Renal cortex interstitium (tissue), 11 donors: Measurements from ENCODE around the gene UPK1A. TPM values are rescaled to one million over a fixed set of nuclear protein-coding genes. Genes with fewer than 3 reads are reported as not detected.

Experiments
- DNase-seq, 11 donors: peaks; one replicate each; pipeline ENCODE4 v3.0.0-alpha.2; 2013; ENCODE audit warnings: low read depth in 9 of 11, low spot score in 4 of 11; ENCODE audit errors: extremely low read depth in 1 of 11
- polyA plus RNA-seq, 3 donors: library from polyadenylated mRNA; unstranded; fragments of 120-200 nt; gene quantifications; one replicate each; pipeline ENCODE4 v1.2.1, GENCODE V29; 2013; ENCODE audit not compliant: insufficient read length in 3 of 3

Gene UPK1A
- polyA plus RNA-seq, 3 donors: 5.1 to 7.6 (median 6.0) TPM

- DNase-seq: no peak
Observed at GRCh38 chr19:35712567-35713505, 46.5 kb downstream of the UPK1A start.

DNA sequence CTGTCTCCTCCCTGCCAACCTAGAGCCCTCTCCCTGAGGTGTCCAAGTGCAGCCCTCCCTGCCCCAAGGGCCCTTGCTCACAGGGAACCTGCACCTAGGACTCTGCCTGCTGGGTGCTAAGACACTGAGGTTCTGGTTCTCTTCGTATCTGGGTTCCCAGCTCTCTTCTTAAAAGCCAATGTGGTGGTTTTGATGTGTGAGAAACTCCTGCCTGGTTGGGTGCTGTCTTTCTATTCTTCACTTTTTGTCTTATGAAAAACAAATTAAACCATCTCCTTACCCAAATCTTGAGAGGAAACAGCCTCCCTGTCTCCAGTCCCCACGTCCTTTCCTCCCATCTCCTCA is 47.2 kb downstream of the UPK1A start:
- no peak for DNase-seq

DNA sequence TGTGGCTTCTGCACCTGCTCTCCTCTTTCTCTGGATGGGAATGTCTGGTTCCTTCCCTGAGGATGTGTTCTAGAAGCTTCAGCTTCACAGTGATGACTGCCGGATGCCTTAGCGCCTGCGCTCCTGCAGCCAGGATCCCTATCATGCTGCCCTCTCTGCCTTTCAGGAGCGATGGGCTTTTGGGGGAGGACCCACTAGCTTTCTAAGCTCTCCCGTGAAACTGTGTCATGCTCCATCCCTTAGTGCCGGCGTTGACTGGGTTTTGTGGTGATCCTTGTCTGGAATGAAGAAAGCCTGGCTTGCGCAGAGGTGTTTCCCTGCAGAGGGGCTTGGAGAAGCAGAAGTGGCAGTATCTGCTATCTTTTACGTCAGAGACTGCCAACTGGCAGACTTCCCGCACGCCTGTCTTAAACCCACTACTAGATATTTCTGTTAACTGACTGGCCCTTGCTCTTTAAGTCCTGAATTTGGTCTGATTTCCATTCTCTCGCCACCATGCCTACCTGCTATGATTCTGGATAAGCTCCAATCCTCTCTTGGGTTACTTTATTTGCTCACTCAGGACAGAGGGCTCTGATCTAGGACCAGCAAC is 47.7 kb downstream of the UPK1A start:
- no peak for DNase-seq

DNA sequence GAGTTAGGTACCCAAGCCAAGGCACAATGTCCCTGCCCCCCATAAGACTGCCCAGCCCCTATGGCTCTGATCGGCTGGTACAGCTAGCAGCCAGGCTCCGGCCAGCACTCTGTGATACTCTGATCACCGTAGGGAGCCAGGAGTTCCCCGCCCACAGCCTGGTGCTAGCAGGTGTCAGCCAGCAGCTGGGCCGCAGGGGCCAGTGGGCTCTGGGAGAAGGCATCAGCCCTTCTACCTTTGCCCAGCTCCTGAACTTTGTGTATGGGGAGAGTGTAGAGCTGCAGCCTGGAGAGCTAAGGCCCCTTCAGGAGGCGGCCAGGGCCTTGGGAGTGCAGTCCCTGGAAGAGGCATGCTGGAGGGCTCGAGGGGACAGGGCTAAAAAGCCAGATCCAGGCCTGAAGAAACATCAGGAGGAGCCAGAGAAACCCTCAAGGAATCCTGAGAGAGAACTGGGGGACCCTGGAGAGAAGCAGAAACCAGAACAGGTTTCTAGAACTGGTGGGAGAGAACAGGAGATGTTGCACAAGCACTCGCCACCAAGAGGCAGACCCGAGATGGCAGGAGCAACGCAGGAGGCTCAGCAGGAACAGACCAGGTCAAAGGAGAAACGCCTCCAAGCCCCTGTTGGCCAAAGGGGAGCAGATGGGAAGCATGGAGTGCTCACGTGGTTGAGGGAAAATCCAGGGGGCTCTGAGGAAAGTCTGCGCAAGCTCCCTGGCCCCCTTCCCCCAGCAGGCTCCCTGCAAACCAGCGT is 48.5 kb downstream of the UPK1A start:
- DNase-seq: no peak

- DNase-seq: no peak
Observed at GRCh38 chr19:35715355-35715809, 49.1 kb downstream of the UPK1A start.

DNA sequence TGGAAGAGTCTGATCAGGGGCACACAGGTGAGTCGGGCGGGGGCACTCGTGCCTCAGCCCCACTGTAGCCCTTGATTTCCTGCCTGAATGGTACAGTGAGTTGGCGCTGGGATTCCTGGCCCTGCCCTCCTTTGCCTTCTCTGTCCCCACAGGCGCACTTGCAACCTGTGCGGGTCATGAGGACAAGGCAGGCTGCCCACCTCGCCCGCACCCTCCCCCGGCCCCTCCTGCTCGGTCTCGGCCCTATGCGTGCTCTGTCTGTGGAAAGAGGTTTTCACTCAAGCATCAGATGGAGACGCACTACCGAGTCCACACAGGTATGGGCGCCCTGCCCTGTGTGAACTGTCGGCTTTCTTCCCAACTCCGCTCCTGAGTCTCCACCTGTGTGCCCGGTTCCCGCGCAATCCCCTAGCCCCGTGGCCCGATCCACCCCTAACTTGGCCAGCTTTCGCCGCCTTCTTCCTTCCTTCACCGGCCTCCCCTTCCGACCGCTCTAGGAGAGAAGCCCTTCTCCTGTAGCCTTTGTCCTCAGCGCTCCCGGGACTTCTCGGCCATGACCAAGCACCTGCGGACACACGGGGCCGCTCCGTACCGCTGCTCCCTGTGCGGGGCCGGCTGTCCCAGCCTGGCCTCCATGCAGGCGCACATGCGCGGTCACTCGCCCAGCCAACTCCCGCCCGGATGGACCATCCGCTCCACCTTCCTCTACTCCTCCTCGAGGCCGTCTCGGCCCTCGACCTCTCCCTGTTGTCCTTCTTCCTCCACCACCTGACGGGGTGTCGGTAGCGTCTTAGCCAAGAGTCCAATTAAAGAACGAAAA is 49.9 kb downstream of the UPK1A start:
- DNase-seq: peak in 2 of 11 donors; percentile 32 to 58

DNA sequence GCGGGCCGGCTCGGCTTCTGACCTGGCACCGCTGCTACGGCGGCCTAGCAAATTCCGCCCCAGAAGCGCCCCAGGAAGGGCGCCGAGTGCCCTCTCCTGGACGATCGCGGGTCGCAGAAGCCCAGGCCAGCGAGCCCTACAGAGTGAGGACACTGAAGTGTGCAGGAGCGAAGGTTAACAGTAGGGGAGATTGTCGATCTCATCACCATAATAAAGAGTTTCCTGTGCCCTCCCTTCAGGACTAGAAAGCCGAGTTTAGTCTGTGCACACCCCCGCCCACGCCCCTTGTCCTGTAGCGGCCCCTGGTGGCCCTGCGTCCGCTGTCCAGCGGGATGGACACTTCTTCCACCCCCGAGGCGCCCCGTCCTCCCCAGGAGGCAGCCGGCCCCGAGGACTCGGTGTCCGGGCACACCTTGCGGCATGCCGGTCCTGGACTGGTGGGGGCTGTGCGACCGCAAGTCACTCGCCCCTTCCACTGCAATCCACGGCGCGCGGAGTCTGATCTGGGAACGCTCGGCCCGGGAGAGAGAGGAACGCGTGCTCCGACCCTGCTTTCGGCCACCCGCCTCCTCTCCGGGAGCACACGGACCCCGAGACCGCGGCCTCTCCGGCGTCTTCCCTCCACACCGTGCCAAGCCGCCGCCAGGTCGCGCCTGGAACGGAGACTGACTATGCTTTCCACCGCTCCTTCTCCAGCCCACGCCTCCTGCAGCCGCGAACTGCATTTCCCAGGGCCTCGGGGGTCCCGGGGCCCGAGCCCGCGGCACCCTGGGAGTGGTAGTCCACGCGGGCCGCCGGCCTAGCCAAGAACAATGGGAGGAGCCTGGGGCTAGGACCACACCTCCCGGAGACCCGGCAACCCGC is 50.7 kb downstream of the UPK1A start:
- peak in 10 of 11 donors; percentile 72 to 95 (median 90) for DNase-seq

DNA sequence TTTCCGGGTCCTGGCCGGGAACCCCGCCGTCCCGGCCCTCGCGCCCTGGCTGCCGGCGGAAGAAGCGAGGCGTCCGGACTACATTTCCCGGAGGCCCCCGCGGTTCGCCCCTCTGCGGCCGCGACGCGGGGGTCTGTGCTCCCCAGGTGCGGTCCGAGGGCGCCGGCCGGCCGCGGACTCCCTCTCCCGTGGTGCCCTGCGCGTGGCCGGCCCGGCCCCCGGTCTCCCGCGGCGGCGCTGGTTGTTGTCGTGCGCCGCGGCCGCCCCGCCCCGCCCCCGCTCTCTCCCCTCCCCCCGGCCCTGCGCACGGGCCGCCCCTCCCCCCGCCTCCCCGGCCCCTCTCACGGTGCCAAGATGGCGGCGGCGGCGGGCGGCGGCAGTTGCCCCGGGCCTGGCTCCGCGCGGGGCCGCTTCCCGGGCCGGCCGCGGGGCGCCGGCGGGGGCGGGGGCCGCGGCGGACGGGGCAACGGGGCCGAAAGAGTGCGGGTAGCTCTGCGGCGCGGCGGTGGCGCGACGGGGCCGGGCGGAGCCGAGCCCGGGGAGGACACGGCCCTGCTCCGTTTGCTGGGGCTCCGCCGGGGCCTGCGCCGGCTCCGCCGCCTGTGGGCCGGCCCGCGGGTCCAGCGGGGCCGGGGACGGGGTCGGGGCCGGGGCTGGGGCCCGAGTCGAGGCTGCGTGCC is 51.5 kb downstream of the UPK1A start, which contains the start of gene KMT2B:
KMT2B (plus strand) TSS at position 339 of the 680 bp plus-strand sequence; CDS start at position 355, 16 bp downstream.
- DNase-seq: peak in 4 of 11 donors; percentile 83 to 93 (median 90)

DNA sequence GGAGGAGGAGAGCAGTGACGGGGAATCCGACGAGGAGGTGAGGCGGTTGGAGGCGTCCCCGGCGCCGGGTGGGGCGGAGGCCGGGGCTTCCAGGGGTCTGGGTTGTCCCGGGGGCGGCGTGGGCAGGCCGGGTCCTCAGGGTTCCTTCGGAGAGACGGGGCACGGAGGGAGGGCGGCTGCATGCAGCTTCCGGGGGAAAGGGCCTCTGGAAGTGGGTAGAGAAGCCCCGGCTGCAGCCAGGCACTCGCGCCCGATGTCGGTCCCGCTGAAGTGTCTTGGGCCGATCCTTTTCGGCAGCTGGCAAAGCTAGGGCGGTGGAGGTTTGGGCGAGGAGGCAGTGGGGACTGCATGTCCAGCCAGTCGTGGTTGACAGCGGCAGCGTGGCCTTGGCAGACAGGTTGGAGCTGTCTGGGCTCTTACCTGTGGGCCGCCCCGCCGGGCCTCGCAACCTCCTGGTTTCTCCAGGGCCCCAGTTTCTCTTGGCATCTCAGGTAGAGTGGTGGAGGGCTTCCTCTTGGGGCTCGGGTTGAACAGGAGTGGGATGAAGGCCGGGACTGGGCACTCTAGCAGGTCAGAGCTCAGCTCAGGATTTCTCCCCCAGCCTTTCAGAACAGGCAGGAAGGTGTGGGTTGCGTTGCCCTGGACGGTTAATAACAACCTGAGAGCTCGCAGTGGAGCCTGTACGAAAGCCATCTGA is 52.2 kb downstream of the UPK1A start:
- DNase-seq: no peak

GRCh38 chr19:35719402-35720162 is 53.3 kb downstream of the UPK1A start:
- DNase-seq: no peak

DNA sequence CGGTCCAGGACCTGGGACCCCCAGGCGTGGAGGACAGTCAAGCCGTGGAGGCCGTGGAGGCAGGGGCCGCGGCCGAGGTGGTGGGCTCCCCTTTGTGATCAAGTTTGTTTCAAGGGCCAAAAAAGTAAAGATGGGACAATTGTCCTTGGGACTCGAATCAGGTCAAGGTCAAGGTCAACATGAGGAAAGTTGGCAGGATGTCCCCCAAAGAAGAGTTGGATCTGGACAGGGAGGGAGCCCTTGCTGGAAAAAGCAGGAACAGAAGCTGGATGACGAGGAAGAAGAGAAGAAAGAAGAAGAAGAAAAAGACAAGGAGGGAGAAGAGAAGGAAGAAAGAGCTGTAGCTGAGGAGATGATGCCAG is 53.8 kb downstream of the UPK1A start:
- DNase-seq: no peak

- DNase-seq: no peak
Observed at GRCh38 chr19:35720648-35721047, 54.3 kb downstream of the UPK1A start.

GRCh38 chr19:35721374-35721773 is 55.1 kb downstream of the UPK1A start:
- no peak for DNase-seq

DNA sequence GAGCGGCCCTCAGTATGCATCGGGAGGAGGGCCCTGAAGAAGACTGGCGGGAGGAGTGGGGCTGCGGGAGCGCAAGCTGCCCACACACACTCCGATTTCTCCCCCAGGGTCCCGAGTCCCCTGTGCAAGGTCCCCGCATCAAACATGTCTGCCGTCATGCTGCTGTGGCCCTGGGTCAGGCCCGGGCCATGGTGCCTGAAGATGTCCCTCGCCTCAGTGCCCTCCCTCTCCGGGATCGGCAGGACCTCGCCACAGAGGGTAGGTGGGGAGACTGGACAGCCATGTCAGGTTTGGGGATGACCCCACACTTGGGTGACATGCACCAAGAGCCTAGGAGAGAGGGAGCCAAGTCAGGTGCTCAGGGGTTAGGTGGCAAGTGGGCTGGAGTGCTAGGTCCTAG is 56.1 kb downstream of the UPK1A start:
- DNase-seq: no peak

GRCh38 chr19:35722897-35723296 is 56.6 kb downstream of the UPK1A start:
- no peak for DNase-seq

GRCh38 chr19:35723671-35724070 is 57.4 kb downstream of the UPK1A start:
- no peak for DNase-seq
